Keratinocyte (primary cell): ENCODE data around the gene PSMB7. TPM values are rescaled to one million over a fixed set of nuclear protein-coding genes. Genes with fewer than 3 reads are reported as not detected.

Experiments used
- DNase-seq: peaks from one replicate; pipeline ENCODE4 v3.0.0-alpha.2; 2011; ENCODE audit warnings: low read depth, missing footprints, low spot score
- FAIRE-seq: peaks from 2 replicates; lab custom pipeline; 2011; peaks lifted over from hg19 to GRCh38; lab: Jason Lieb, UNC
- H2AFZ ChIP-seq: 2 replicates; pipeline ENCODE4 v1.6.0; 2012; ENCODE audit warnings: low read length, control low read depth, inconsistent platforms; ENCODE audit not compliant: control insufficient read depth
- H3K27ac ChIP-seq: 2 replicates; pipeline ENCODE4 v1.5.1; 2011; ENCODE audit warnings: low read length; ENCODE audit not compliant: control insufficient read depth, insufficient read depth
- H3K27me3 ChIP-seq: 3 replicates; pipeline ENCODE4 v1.6.0; 2011; ENCODE audit warnings: low read length; ENCODE audit not compliant: control insufficient read depth, insufficient read depth; ENCODE audit errors: extremely low read depth
- H3K36me3 ChIP-seq, 2 experiments: 2 replicates in 1 of 2; 3 replicates in 1 of 2; pipeline ENCODE4 v1.5.1; 2011; ENCODE audit warnings: low read length in 2 of 2, mild to moderate bottlenecking in 1 of 2; ENCODE audit not compliant: control insufficient read depth in 2 of 2, insufficient read depth in 2 of 2; ENCODE audit errors: extremely low read depth in 1 of 2
- H3K4me1 ChIP-seq: 3 replicates; pipeline ENCODE4 v1.5.1; 2011; ENCODE audit warnings: low read length; ENCODE audit not compliant: control insufficient read depth, insufficient read depth; ENCODE audit errors: extremely low read depth
- H3K4me2 ChIP-seq: 3 replicates; pipeline ENCODE4 v1.6.0; 2011; ENCODE audit warnings: low read depth, low read length; ENCODE audit not compliant: control insufficient read depth, insufficient read depth; ENCODE audit errors: extremely low read depth
- H3K4me3 ChIP-seq, 3 experiments: fragments of 200-600 bp in 1 of 3; sonication (generic) in 1 of 3; 2 replicates in 2 of 3; 3 replicates in 1 of 3; pipeline ENCODE4 v1.5.1; 2011 to 2016; ENCODE audit warnings: low read length in 3 of 3, mild to moderate bottlenecking in 3 of 3, control low read depth in 2 of 3, inconsistent platforms in 1 of 3, low read depth in 1 of 3, mixed read lengths in 1 of 3, mixed run types in 1 of 3, moderate library complexity in 1 of 3; ENCODE audit not compliant: control insufficient read depth in 2 of 3, insufficient read depth in 2 of 3; ENCODE audit errors: extremely low read depth in 1 of 3
- H3K79me2 ChIP-seq: 2 replicates; pipeline ENCODE4 v1.6.0; 2012; ENCODE audit warnings: low read length; ENCODE audit not compliant: control insufficient read depth, insufficient read depth
- H3K9ac ChIP-seq: 3 replicates; pipeline ENCODE4 v1.6.0; 2011; ENCODE audit warnings: low read length; ENCODE audit not compliant: control insufficient read depth, insufficient read depth; ENCODE audit errors: extremely low read depth
- H3K9me1 ChIP-seq: 3 replicates; pipeline ENCODE4 v1.6.0; 2011; ENCODE audit warnings: low read length; ENCODE audit not compliant: control insufficient read depth, insufficient read depth; ENCODE audit errors: extremely low read depth
- H3K9me3 ChIP-seq: 2 replicates; pipeline ENCODE4 v1.5.1; 2012; ENCODE audit warnings: low read depth, low read length; ENCODE audit not compliant: control insufficient read depth
- H4K20me1 ChIP-seq: 3 replicates; pipeline ENCODE4 v1.6.0; 2011; ENCODE audit warnings: low read length; ENCODE audit not compliant: control insufficient read depth, insufficient read depth; ENCODE audit errors: extremely low read depth
- EZH2 ChIP-seq: IDR thresholded peaks from one replicate; pipeline ENCODE4 v1.6.1; 2012; ENCODE audit warnings: inconsistent platforms, mild to moderate bottlenecking, low read length, moderate library complexity
- dilution Hi-C: fragments of 300-500 bp; cut with MboI; formaldehyde crosslinking; loops from one replicate; pipeline ENCODE4 v1.7.0; 2020; ENCODE audit warnings: low sequenced_read_pairs; ENCODE audit not compliant: extremely low pct_ligation_motif_present
- polyA plus RNA-seq, 5 experiments: library from polyadenylated mRNA; depleted of rRNA in 3 of 5; stranded (reverse) in 3 of 5; stranded (forward) in 1 of 5; unstranded in 1 of 5; fragments of >200 nt; gene quantifications; 1 replicate in 1 of 5; 2 replicates in 3 of 5; 3 replicates in 1 of 5; pipeline versions ENCODE4 v1.2.1 to v1.2.3, GENCODE V29; 2011 to 2012; ENCODE audit warnings: missing spikeins in 2 of 5, low read depth in 1 of 5, low replicate concordance in 1 of 5
- TF ChIP-seq, protein P1 (sequence below), 3 experiments: IDR thresholded peaks in 1 of 3; conservative IDR thresholded peaks in 1 of 3; optimal IDR thresholded peaks in 1 of 3; 2 replicates in 2 of 3; 3 replicates in 1 of 3; pipeline versions ENCODE3 to v1.5.1; 2011; ENCODE audit warnings: low read length in 3 of 3, mild to moderate bottlenecking in 3 of 3, moderate library complexity in 2 of 3, control low read depth in 1 of 3, inconsistent platforms in 1 of 3; ENCODE audit not compliant: insufficient read depth in 2 of 3; ENCODE audit errors: extremely low read depth in 1 of 3

Gene PSMB7
- polyA plus RNA-seq, 1 donor (not counting 4 experiments of a cell fraction or from before 2014, with no cell fraction given) = 388 TPM

DNA sequence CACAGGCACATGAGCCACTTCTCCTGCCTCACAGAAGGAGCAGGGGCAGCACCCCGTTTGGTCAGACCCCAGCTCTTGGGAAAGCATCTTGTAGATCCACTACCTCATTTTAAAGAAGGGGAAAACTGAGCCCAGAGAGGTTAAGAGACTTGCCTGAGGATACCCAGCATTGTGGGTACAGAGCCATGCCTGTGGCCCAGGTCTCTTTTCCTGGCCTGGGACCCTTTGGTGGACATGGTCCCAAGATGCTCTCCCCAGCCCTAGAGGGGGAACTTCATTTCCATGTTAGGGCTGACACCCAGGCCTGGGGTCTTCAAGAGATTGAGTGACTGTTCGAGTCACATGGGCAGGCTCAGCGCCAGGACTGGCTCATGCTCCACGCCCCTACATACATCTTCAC lies 93.3 kb downstream of the PSMB7 start:
- no peak overlapping the region for H3K4me2 ChIP-seq
- H3K79me2 ChIP-seq = no peaks in the 10 kb centered on the region
- no peaks in the 10 kb centered on the region for H3K9me1 ChIP-seq
- no peaks in the 10 kb centered on the region for H3K9me3 ChIP-seq
- H3K27me3 ChIP-seq = no peaks in the 10 kb centered on the region
- no peak overlapping the region for H3K9ac ChIP-seq
- TF ChIP-seq, protein P1, sequence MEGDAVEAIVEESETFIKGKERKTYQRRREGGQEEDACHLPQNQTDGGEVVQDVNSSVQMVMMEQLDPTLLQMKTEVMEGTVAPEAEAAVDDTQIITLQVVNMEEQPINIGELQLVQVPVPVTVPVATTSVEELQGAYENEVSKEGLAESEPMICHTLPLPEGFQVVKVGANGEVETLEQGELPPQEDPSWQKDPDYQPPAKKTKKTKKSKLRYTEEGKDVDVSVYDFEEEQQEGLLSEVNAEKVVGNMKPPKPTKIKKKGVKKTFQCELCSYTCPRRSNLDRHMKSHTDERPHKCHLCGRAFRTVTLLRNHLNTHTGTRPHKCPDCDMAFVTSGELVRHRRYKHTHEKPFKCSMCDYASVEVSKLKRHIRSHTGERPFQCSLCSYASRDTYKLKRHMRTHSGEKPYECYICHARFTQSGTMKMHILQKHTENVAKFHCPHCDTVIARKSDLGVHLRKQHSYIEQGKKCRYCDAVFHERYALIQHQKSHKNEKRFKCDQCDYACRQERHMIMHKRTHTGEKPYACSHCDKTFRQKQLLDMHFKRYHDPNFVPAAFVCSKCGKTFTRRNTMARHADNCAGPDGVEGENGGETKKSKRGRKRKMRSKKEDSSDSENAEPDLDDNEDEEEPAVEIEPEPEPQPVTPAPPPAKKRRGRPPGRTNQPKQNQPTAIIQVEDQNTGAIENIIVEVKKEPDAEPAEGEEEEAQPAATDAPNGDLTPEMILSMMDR (optimal IDR thresholded peaks at IDR 0.05 in 1 of 3, IDR thresholded peaks at IDR 0.05 in 1 of 3, conservative IDR thresholded peaks at IDR 0.05 in 1 of 3; ENCODE audit: extremely low read depth in 1 of 3, insufficient read depth in 2 of 3, low read length in 3 of 3) = no peak
- no peak for TF ChIP-seq EZH2
- H4K20me1 ChIP-seq = no peaks in the 10 kb centered on the region
- peaks cover 15 to 29% of the 10 kb centered on the region in 2 experiments for H3K36me3 ChIP-seq
- H3K4me3 ChIP-seq = no peak overlapping the region
- no peak overlapping the region for H2AFZ ChIP-seq
- FAIRE-seq = no peak
- no peaks in the 10 kb centered on the region for H3K4me1 ChIP-seq
- no peak for DNase-seq
- H3K27ac ChIP-seq = no peak overlapping the region
- dilution Hi-C loops = loop anchor here (25.0 kb wide), 1 partner anchor 210 kb away; no protein-coding TSS in a partner anchor

DNA sequence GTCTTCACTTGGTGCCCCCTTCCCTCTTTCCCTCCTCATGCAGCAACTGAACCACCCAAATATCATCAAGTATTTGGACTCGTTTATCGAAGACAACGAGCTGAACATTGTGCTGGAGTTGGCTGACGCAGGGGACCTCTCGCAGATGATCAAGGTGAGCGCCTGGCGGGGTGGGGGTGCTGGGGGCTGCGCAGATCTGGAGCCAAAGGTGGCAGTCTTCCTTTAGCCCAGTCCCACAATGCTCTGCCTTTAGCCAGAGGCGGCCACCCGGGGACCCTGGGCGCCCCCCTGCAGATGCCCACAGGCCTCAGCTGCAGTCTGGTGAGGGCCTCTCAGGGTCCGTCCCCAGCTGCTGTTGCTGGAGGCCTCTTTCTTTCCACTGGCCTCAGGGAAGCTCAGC lies 93.8 kb downstream of the PSMB7 start:
- H3K36me3 ChIP-seq = peaks cover 17 to 33% of the 10 kb centered on the region in 2 experiments
- TF ChIP-seq, protein P1 (optimal IDR thresholded peaks at IDR 0.05 in 1 of 3, IDR thresholded peaks at IDR 0.05 in 1 of 3, conservative IDR thresholded peaks at IDR 0.05 in 1 of 3; ENCODE audit: extremely low read depth in 1 of 3, insufficient read depth in 2 of 3, low read length in 3 of 3) = no peak
- no peak for TF ChIP-seq EZH2
- dilution Hi-C loops = loop anchor here (25.0 kb wide), 1 partner anchor 209 kb away; no protein-coding TSS in a partner anchor
- no peaks in the 10 kb centered on the region for H3K4me1 ChIP-seq
- FAIRE-seq (no peak), DNase-seq (no peak)
- no peak overlapping the region for H3K4me3 ChIP-seq
- no peaks in the 10 kb centered on the region for H3K9me3 ChIP-seq
- no peaks in the 10 kb centered on the region for H3K79me2 ChIP-seq
- H3K27me3 ChIP-seq = no peaks in the 10 kb centered on the region
- H3K9me1 ChIP-seq = no peaks in the 10 kb centered on the region
- H3K4me2 ChIP-seq = no peak overlapping the region
- no peak overlapping the region for H3K9ac ChIP-seq
- H2AFZ ChIP-seq = no peak overlapping the region
- no peak overlapping the region for H3K27ac ChIP-seq
- no peaks in the 10 kb centered on the region for H4K20me1 ChIP-seq
